Activated effector memory CD4-positive, alpha-beta T cell treated with Interleukin-2 at 50 U/mL for 16 hours (primary cell): ENCODE measurements around the gene IDUA.
"Not testable (repeated sequence)": the region's sequence is repeated elsewhere in the genome, so short reads cannot be mapped to it uniquely, and the experiment has no call there.

Source experiments
- DNase-seq: peaks from one replicate; pipeline ENCODE4 v3.0.0-alpha.2; 2020

The IDUA gene

DNA sequence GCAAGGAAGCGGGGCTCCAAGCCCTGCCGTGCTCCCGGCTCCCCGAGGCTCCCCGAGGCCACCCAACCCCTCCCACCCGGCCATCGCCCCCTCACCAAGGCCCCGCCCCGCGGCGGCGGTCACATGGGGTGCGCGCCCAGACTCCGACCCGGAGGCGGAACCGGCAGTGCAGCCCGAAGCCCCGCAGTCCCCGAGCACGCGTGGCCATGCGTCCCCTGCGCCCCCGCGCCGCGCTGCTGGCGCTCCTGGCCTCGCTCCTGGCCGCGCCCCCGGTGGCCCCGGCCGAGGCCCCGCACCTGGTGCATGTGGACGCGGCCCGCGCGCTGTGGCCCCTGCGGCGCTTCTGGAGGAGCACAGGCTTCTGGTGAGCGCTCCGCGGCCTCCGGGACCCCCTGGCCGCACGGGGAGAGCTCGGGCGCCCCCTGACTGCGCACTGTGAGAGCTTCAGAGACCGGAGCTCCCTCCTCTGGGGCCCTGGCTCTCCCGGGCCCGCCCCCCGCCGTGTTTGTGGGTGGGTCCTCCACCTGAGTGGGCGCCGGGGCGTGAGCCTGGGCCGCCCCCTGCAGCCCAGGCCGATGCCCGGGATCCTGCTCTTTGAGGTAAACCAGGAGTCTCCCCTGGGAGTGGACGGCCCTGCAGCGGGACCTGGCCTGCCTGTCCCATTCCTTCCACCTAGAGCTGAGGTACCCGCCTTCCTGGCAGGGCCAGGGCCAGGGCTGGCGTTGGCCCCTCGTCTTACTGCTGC, at the start of gene IDUA:
Gene IDUA (plus strand): TSS at position 166 of the 745 bp plus-strand sequence. CDS start 41 bp downstream, at position 207.
- DNase-seq: peak; percentile 84

DNA sequence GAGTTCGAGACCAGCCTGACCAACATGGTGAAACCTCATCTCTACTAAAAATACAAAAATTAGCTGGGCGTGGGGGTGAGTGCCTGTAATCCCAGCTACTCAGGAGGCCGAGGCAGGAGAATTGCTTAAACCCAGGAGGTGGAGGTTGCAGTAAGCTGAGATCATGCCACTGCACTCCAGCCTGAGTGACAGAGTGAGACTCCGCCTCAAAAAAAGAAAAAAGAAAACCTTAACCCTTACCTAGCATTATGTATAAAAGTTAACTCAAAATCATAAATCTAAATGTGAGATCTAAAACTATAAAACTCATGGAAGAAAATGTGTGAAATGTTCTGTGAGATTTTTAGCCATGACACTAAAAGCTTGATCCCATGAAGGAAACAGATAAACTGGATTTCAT, 47.3 kb upstream of the IDUA start:
- DNase-seq: not testable (repeated sequence)

- no peak for DNase-seq
Measured at GRCh38 chr4:945274-946102, 41.4 kb upstream of the IDUA start.

- no peak for DNase-seq
Measured at GRCh38 chr4:946103-946450, 40.8 kb upstream of the IDUA start.

- no peak for DNase-seq
Measured at GRCh38 chr4:946517-947471, 40.0 kb upstream of the IDUA start.

DNA sequence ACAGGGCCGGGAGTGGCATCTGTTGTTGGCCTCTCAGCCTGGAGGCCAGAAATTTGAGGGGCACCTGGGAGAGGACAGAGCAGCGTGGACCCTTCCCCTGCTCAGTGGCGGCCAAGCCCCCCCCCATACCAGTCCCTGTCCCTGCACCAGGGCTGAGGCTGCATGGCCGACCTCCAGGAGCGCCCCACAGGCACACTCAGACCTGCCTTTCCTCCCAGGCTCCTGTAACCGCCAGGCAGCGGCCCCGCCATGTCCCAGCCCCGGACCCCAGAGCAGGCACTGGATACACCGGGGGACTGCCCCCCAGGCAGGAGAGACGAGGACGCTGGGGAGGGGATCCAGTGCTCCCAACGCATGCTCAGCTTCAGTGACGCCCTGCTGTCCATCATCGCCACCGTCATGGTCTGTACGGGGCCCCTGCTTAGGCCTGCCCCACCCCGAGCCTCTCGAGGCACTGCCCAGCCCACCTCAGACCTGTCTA, 39.3 kb upstream of the IDUA start:
- no peak for DNase-seq

DNA sequence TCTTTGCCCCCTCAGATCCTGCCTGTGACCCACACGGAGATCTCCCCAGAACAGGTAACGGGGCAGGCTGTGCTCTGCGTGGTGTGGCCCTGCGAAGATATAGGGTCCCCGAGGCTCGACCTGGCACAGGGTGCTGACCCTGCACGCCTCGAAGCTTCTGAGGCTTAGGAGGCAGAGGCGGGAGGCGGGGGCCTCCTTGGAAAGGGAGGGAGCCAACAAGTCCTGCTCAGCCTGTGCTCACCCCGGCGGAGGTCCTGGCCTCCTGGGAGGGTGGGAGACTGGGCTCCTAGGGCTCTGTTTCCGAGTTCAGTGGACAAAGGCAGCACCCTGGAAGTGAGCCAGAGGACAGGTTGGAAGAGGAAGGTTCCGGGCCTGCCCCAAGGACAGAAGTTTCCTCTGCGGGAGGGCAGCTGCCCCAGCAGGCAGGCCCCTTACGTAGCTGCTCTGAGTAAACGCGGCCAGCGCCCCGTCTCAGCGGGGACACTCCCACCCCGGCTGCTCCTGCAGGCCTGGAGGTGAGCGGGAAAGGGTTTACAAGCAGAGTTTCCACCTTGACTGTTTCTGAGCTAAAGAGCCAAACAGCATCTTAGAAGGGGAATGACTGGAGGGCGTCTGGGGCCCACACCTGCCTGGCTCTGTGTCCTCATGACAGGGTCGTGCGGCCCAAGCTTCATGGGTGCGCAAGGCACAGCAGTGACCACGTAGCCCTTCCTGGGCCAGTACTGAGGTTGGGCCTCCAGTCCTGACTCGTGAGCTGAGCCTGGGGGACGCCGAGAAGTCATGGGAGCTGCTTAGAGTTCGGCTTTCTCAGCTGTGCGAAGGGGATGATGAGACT, 38.5 kb upstream of the IDUA start:
- no peak for DNase-seq

- no peak for DNase-seq
Measured at GRCh38 chr4:948936-949300, 37.9 kb upstream of the IDUA start.

DNA sequence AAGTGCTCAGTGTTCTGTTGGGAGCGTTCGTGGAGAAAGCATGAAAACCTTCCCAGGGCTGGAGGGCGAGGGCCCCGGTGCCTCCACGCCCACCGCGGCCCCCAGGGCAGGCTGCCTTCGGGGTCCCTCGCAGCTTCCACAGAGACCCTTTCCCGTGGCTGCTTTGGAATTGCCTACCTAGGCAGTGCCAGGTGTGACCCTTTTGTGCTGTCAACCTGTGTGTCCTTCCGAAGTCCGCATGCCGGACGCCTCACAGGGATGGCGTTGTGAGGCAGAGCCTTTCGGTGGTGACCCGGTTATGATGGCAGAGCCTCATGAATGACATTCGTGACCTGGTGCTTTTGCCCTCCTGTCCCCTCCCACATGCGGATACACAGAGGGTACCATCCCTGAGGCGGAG, 37.2 kb upstream of the IDUA start:
- no peak for DNase-seq

- no peak for DNase-seq
Measured at GRCh38 chr4:950136-951020, 36.5 kb upstream of the IDUA start.

GRCh38 chr4:951186-951585, 35.7 kb upstream of the IDUA start:
- DNase-seq: no peak

- no peak for DNase-seq
Measured at GRCh38 chr4:951594-952468, 35.0 kb upstream of the IDUA start.

DNA sequence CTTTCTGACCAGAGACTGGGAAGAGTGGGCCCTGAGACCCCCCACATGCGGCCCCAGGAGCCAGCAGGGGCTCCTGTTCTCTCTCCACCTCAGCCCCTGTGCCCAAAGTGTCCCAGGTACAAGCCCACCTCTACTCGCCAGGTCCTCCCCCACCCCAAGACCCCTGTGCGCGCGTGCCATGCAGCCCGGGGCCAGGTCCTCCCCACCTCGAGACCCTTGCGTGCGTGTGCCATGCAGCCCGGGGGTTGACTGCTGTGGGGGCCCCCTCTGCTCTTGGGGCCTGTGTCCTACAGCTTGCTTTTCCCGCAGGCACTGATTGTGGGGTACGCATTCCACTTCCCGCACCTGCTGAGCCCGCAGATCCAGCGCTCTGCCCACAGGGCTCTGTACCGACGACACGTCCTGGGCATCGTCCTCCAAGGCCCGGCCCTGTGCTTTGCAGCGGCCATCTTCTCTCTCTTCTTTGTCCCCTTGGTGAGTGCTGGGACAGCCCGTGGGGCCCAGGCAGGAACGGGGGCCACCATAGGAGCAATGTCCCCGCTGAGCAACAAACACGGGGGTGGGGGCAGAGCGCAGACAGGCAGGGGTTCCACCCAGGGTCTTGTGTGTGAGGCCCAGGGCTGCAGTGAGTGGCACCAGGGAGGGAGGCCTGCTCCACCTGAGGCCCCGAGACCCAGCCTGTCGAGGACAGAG, 33.8 kb upstream of the IDUA start:
- DNase-seq: no peak

DNA sequence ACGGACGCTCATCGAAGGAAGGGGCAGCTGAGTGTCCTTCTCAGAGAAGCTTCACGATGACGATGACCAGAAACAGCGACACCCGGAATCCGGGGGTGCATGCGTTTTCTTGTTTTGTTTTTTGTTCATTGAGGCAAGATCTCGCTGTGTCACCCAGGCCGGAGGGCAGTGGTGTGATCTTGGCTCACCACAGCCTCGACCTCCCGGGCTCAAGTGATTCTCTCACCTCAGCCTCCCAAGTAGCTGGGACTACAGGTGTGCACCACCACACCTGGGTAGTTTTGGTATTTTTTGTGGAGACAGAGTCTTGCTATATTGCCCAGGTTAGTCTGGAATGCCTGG, 33.3 kb upstream of the IDUA start:
- DNase-seq: no peak

GRCh38 chr4:954211-955020, 32.4 kb upstream of the IDUA start:
- DNase-seq: no peak

GRCh38 chr4:955161-955921, 31.5 kb upstream of the IDUA start:
- no peak for DNase-seq

DNA sequence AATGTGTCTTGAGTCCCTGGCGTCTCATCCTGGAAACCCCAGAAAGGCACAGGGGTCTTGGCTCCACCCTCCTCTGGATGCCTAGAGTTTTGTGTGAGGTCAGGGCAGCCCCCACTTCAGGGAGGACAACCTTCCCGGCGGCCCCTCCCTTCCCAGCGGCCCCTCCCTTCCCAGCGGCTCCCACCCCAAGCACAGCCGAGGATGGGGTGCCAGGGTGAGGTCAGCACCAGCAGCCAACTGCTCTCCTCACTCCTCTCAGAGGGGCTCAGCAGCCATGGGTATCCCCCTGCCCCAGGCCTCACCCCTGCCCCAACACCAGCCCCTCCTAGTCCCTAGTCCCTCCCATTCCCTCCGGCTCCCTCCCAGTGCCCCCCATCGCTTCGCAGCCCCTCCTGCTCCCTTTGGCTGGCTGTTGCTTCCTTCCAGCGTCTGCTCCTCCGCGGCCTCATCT, 30.9 kb upstream of the IDUA start:
- DNase-seq: no peak
